CD4-positive, alpha-beta T cell treated with Interferon gamma for 1 hour (primary cell): ENCODE data around the gene NRXN2.
"Not testable (repeated sequence)": the region's sequence is repeated elsewhere in the genome, so short reads cannot be mapped to it uniquely, and the experiment has no call there.

Source experiments
- DNase-seq: peaks from one replicate; pipeline ENCODE4 v3.0.0-alpha.2; 2020

Gene NRXN2

DNA sequence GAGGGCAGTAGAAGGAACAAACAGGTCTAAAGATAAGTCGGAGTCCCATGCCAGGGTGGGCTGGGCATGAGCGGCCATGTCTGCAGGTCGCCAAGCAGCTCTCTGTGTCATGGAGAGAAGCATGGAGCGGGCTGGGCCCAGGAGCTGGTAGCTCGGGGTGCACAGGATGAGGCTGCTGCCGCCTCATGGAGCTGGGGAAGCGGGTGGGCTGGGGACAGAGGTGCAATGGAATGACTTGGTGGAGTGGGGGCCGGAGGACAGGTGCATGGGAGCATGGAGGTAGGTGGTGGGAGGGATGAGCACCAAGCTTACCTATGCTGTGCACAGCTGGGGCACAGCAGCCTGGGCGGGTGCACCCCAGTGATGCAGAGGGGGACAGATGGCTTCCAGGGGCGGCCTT is 3.6 kb downstream of the NRXN2 start:
- no peak for DNase-seq

DNA sequence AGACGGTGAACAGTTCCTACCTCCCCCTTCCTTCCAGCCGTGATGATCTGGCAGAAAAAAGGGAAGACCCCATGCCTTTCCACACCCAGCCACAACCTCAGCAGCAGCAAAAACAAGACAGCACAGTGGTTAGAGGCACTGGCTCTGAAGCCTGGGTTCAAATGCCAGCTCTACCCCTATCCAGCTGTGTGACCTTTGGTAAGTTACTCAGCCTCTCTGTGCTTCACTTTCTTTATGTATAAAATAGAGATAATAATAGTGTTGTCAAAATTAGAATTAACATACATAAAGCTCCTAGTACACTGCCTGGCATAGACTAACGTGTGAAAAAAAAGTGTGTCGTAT is 4.2 kb downstream of the NRXN2 start:
- DNase-seq = no peak

DNA sequence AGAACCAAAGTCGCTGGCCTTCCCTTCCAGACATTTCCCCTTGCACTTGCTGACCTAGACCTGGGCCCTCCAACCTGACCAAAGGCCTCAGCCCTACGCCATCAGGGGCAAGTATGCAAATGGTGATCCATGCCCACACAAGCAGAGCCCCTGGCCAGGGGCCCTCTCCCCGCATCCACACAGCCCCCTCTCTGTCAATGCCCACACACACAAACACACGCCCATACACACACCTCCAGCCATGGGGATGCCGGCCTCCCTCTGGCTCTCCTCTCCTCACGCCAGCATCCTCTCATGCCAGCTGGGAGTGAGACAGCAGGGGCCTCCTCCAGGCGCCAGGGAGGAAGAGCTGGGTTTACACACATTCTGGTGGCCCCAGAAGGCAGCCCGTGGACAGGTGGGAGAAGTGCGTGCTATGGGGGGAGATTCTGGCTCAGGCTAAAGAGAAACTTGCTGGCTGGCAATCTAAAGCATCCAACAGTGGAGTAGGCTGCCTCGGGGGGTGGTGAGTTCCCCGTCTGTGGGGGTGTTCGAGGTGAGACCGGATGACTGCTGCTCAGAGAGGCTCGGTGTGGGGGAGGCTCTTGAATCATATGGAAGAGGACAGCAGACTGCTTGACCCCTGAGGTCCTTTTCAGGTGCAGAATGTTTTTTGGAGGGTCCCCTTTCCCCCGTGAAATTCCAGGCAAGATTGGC is 4.8 kb downstream of the NRXN2 start:
- no peak for DNase-seq

DNA sequence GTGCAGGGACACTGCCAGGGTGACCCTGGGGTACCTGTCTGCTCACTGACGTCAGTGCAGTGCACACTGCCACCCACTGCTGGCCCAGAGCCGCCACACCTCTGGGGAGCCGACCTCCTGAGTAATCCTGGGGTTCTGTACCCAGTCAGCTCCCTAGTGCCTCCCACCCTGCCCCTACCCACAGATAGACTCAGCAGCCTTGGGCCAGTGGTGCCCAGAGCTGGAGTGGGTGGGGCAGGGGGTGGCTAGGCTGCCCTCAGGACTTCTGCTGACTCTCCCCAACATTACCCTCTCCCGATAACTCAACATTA is 5.8 kb downstream of the NRXN2 start:
- DNase-seq = no peak

DNA sequence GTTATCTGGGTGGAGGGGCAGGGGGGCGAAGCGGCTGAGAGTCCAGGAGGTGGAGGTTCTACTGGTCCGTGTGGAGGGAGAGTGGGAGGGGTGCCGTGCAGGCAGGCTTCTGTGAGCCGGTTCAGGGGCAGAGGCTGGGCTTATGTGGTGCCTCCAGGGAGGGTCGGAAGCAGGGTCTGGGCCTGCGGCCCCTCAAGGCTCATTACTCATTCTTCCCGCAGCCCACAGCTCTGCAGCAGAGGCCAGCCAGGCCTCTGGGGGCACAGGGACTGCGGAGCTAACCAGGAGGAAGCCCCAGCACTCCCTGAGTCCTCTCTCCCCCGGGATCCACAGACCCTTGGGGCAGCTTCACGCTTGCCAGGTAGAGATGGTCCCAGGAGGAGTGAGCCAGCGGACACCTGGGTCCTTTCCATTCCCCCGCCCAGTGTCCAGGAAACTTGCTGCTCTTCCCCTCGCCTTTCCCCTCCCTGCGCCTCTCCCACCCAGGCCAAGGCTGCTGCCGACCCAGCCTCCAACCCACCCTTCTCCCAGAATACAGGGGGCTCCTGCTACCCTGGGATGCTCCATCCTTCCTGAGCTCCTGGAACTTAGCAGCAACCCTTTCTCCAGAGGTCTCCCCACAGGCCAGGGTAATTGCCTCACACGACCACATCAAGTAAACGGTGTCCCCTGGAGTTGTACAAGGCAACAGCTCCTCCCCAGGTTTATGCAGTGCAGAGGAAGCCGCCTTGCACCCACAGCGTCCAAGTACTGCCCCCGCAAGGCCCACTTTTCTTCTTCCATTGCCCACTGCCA is 6.3 kb downstream of the NRXN2 start:
- no peak for DNase-seq

DNA sequence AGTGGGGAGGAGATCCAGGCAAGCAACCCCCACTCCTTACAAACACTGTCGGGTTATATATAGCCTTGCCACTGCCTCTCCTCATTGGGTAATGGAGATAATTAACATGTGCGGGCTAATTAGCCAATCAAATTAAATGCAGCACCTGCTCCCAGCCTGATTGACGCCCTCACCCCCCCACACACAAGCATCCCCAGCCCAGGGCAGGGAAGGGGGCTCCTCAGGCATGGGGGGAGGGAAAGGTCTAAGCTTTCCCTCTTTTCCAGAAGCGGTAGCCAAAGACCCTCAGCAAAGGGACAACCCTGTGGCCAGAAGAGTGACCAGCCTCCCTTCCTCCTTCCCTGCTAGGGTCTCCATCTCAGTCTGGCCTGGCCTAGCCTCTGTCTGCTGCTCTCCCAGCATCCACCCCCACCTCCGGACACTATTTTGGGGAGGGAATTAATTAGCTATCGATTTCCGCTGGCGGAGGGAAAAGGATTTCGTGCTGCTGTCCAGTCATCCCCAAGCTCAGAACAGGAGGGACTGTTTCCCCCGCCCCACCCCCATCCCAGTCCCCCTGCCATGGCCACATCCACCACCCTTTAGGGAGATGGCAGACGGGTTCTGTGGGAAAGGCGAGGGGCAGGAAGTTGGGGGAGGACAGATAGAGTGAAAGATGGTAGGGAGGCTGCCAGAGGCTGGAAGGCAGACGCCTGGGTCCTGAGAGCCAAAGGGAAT is 7.1 kb downstream of the NRXN2 start:
- DNase-seq = no peak

DNA sequence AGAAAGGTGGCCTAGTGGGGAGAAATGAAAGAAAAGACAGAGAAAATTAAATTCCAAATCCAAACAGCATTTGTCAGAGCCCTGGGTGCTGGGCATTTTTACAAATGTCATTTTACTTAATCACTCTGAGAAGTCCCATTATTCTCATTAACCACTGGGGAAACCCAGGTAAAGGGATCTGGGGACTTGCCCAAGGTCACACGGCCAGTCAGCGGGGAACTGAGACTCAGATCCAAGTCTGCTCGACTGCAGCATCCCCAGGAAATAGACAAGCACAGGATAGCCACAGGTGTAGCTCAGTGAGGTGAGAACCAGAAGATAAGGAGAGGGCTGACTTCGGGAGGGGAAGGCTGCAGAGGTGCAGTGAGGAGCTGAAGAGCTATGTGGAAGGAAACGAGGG is 7.9 kb downstream of the NRXN2 start:
- no peak for DNase-seq

DNA sequence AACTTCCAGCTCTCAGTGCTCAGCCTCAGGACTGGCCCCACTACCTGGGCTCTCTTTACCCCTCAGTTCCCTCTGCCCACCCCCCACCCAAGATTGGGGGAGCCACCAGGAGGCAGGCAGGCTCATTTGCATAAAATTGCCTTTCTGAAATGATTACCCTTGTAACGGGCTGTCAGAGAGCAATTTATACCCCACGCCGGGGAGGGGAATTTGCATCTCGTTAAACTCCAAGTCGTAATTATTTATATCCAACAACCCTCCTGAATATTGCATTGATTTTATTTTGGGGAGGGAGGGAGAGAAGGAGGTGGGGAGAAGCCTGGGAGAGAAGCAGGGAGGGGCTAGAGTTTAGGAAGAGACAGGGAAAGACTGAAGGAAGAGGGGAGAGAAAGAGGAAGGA is 8.3 kb downstream of the NRXN2 start:
- no peak for DNase-seq

DNA sequence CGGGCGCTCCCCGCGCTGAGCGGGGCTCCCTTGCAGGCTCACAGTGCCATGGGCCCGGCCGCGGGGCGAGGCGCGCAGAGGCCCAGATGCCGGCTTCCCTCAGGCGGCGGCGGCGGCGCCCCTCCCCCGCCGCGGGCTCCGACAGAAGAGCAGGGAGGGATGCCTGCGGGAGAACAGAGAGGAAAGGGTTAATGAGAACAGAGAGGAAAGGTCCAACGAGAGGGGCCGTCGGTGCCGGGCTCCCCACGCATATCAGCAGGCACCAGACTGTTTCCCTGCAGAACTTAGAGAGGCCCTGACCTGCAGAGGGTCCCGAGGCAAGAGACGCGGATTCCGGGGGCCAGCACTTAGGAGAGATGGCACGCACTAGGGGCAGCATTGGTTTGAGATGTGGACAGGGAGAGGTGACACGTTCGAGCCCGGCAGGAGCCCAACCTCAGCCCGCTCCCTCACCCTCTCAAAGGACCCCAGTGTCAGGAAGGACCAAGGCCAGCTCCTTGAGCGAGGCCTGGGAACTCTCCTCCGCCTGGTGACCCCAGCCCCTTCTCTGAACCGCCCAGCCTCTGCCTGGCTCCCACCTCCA is 9.1 kb downstream of the NRXN2 start:
- DNase-seq = no peak

DNA sequence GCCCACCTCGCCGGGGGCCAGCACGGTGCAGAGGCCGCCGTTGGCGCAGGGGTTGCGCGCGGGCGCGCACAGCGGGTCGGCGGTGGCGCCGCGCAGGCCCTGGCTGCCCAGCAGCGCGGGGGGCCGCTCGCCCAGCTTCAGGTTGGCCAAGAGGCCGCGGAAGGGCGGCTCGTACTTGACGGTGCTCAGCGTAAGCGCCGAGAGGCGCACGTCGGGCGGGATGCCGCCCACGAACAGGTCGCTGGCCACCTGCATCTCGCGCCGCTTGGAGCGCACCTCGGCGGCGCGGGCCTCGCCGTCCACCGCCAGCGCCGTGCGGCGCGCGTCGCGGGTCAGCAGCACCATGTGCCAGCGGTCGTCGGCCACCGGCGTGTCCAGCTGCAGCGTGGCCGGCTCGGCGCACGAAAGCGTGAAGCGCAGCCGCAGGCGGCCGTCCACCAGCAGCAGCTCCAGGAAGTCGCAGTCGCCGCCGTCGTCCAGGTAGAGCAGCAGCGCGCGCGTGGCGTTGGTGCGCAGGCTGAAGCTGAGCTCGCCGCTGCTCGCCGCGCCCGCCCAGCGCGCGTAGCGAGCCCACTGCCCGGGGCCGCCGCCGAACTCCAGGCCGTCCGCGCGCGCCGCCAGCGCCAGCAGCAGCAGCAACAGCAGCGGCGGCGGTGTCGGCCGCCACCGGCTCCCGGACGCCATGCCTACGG is 9.8 kb downstream of the NRXN2 start:
- no peak for DNase-seq

DNA sequence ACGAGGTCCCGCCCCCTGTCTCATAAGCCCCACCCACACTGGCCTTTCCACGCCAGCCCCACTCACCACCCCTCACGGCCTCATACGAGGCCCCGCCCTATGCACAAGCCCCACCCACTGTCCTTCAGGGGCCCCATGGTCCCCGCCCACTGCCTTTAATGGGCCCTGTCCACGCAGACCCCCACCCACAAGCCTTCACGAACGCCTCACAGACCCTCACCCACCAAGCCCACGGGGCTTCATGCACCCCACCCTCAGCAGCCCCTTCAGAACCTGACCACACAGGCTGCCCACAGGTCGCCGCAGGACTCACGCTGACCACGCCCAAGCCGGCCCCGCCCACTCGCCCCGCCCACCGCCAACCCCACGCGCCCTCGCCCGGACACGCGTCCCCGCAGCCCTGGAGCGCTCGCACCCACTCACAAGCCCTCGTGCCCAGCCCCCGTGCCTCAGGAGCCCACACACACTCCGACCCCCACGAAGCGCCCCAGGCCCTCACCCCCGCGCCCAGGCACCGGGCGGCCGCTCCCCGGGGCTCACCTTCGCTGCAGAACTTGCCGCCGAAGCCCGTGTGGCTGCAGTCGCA is 10.5 kb downstream of the NRXN2 start:
- no peak for DNase-seq

DNA sequence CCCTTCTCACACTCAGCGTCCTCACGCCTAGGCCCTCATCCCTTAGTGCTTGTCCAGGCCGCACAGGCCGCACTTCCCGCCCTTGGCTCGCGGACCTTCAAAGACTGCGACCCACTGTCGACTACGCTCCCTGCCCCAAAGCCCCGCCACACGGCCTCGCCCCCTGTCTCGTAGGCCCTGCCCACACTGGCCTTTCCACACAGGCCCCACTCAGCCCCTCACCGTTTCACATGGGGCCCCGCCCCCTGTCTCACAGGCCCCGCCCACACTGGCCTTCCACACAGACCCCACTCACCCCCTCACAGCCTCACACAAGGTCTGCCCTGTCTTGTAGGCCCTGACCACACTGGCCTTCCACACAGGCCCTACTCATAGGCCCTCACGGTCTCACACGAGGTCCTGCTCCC is 11.0 kb downstream of the NRXN2 start:
- no peak for DNase-seq

DNA sequence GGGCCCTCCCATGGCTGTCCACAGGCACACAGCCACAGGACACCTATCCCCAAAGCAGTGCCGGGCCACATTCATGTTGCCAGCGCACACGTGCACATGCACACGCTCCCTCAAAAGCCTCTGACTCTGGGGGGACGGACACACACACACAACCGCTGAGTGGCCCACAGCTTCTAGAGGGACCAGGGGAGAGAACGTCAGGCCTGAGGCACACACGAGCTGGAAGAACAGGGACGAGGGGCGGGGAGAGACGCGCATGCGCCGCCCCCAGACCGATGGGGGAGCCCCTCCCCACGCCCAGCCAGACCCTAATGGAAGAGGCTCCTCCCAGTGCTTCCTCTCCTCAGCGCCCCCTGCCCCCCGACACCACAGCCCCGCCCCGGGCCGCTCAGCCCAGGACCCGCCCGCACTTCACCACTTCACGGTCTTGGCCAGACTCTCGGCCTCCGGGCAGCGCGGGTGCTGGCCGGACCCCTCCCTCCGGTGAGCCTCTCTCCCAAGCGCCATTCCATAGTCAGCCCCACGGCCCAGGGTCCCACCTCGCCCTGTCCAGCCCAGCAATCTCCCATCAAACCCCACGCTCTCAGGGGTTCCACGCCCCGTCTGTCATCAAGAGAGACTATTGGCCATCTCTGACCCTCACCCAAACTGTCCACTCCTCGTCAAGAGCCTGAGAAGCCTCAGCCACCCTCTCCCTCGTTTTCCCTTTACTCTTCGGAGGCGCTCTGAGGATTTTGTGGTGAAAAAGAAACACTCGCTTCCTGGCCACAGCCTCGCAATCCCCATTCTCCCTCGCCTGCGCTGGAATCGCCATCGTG is 11.7 kb downstream of the NRXN2 start:
- no peak for DNase-seq

DNA sequence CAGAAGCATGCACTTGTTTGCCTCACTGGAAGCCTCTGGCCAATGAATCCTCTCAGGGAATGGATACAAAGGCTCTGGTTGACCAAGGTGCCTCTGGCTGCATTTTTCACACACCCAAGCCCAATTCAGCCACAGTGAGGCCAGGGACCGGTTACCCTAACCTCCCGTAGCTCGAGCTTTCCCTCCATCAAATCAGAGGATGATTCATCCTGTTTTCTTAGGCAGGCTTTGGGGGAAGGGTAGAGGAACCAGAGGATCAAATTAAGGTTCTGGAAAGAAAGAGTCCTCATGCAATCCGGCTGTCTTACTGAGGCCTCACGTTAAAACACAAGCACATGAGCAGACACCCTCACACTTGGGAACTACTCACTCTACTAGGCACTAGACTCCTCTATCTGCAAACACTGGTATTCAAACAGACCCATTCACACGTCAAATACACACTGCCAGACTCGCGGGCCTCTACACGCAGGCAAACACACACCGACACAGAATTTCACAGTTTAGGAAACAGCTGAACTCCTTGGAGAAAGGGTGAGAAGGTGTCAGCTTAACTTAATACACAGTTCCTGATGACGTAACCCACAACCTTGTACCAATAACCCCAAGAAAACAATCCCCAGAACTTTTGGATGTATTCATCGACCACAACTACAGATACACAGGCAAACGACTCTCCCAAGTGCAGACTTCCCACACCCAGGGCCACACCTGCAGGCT is 12.4 kb downstream of the NRXN2 start:
- no peak for DNase-seq

DNA sequence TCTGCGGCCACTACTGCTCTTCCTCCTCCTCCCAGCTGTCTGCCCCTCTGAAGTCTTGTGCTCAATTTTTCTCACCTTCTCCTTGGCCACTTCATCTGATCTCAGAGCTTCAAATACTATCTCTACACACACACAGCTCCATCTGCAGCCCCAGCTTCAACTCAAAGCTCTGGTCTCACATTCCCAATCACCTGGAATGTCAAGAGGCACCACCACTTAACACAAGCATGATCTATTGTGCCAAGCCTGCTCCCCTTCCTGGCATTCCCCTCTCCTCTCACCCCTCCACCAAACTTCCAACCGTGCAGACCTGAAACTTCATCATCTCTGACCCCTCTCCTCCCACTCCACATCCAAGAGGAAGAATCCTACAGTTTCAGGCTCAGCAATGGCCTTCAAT is 17.5 kb downstream of the NRXN2 start:
- no peak for DNase-seq

DNA sequence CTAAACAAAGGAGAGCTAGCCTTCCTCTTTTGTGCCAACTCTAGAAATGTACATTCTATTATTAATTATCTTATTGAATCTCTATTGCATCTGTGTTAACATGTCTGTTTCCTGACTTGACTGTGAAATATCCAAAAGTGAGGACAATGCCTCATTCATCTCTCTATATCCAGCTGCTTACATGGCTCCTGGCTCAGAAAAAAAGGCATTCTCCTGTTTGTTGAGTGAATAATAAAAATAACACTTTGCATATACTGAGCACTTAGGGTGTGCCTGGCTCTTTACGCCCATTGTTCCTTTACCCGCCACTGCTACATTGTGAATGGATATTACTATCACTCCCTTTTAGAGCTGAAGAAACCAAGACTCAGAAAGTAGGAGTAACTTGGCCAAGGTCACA is 19.9 kb downstream of the NRXN2 start:
- DNase-seq = no peak

DNA sequence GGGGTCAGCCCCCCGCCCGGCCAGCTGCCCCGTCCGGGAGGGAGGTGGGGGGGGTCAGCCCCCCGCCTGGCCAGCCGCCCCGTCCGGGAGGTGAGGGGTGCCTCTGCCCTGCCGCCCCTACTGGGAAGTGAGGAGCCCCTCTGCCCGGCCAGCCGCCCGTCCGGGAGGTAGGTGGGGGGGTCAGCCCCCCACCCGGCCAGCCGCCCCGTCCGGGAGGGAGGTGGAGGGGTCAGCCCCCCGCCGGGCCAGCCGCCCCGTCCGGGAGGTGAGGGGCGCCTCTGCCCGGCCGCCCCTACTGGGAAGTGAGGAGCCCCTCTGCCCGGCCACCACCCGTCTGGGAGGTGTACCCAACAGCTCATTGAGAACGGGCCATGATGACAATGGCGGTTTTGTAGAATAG is 21.0 kb downstream of the NRXN2 start:
- DNase-seq = not testable (repeated sequence)

DNA sequence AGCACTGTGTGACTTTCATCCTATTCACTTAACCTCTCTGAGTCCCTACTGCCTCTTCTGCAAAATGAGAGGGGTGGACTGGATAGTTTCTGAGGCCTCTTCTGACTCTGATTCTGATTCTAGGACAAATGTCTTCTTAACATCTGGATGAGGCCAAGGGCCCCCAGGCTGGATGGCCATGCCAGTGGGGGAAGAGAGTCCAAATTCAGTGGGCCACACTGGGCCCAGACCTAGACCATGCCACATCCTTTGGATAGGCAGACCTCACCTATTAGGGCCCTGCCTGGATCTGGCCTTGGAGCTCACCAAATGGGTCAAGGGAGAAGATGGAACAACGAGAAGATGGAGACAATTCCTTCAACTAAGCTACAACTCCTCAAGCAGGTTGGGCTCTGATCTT is 24.6 kb downstream of the NRXN2 start:
- DNase-seq = no peak

DNA sequence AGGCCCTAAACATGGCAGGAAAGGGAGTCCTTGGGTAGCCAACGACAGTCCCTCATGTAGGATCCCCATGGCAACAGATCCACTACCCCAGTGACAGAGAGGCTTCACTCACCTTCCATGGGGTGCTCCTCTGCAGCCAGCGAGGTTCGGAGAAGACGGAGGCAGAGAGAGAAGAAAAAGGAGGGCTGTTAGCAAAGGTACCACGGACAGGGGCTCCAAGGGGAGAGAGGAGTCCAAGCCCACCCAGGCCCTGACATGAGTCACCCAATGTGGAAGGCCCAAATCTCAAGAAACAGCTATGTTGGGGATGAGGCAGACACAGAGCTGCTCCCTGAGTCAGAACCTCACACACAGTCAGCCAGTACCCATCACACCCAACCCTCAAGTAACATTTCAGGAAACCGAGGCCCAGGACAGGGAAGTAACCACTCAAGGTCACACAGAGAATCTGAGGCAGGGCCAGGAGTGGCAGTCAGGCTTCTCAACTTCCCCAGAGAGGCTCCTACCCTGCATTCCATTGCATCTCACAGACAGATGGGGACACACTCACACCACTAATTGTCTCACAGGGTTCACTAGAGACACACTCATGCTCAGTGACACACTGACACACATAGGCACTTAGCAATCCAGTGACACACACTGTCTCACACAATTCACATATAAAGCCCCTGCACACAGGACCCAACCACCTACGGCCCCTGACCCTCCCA is 25.2 kb downstream of the NRXN2 start:
- no peak for DNase-seq

DNA sequence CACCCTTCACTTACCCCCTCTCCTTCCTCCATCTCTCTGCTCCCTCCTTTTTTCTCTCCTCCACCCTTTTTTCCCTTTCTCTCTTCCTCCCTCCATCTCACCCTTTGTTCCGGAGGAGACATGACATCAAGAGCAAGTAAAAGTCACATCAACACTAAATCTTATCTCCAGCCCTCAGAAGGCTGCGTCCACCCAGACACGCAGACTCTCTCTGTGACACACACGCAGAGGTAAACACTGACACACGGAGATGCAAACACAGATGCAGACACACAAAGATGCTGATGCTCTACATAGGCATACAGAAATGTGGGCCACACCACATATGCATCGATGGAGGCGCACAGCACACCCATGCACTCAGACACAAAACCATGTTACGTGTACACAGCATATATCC is 27.0 kb downstream of the NRXN2 start:
- DNase-seq = no peak

DNA sequence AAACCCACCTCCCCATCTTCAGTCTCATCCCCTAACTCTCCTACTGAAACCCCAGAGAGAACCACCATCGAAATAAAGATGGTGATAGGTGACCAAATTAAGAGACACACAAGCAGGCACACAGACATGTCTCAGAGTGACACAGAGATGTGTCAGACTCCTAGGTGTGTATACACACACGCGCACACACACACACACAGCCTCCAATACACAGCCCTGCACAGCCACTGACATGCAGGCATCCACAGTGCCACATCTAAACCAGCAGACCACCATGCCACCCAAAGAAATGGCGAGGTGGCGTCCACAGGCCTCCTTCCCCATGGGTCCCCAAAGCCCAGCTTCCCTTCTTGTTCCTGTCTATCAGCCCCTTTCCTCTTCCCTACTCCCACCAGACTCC is 27.4 kb downstream of the NRXN2 start:
- DNase-seq = no peak
